ENCODE data around the gene RUFY4.
A peak's percentile ranks its signal among the peaks of the same experiment; 100 is the strongest.

RUFY4 gene

DNA sequence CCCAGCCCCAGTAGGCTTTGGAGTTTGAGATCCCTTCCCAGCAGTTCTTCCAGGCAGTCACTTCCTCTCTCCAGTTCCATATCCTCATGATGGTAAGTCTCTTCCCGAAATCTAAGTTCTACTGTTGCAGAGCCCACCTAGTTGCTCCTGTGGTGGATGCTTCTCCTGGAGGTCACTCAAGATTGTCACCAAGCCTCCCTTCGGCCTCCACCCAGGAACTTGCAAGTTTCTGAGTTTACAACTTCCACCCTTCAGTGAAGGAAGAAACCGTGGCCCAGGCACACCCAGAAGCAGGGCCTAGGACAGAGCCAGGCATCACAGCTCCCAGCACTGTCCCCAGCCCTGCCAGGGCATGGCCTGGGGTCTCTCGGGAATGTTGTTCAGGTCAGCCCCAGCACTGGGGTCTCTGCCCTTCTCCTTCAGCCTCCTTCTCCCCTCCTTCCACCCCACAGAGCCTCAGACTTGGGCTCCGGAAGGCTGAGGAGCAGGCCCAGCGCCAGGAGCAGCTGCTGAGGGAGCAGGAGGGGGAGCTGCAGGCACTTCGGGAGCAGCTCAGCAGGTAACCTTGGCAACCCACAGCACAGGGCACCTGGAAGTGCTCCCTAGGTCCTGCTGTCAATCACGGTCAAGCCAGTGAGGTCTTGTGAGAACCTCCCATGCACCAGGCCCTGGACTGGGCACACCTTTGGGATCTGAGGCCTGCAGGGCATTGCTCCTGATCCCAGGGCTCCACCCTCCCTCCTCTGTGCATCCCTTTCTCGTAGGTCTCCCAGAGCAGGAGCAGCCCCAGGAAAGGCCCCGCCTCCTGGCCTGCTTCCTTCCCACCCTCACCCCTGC is 7.1 kb downstream of the RUFY4 start:
- no peak for DNase-seq (ENCODE audit: low read depth)
- no peak overlapping the region for H3K4me3 ChIP-seq (ENCODE audit: low read depth, low read length)
- TF ChIP-seq, protein P1, sequence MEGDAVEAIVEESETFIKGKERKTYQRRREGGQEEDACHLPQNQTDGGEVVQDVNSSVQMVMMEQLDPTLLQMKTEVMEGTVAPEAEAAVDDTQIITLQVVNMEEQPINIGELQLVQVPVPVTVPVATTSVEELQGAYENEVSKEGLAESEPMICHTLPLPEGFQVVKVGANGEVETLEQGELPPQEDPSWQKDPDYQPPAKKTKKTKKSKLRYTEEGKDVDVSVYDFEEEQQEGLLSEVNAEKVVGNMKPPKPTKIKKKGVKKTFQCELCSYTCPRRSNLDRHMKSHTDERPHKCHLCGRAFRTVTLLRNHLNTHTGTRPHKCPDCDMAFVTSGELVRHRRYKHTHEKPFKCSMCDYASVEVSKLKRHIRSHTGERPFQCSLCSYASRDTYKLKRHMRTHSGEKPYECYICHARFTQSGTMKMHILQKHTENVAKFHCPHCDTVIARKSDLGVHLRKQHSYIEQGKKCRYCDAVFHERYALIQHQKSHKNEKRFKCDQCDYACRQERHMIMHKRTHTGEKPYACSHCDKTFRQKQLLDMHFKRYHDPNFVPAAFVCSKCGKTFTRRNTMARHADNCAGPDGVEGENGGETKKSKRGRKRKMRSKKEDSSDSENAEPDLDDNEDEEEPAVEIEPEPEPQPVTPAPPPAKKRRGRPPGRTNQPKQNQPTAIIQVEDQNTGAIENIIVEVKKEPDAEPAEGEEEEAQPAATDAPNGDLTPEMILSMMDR (IDR thresholded peaks at IDR 0.05; ENCODE audit: low read depth, low read length, missing control alignments): no peak

DNA sequence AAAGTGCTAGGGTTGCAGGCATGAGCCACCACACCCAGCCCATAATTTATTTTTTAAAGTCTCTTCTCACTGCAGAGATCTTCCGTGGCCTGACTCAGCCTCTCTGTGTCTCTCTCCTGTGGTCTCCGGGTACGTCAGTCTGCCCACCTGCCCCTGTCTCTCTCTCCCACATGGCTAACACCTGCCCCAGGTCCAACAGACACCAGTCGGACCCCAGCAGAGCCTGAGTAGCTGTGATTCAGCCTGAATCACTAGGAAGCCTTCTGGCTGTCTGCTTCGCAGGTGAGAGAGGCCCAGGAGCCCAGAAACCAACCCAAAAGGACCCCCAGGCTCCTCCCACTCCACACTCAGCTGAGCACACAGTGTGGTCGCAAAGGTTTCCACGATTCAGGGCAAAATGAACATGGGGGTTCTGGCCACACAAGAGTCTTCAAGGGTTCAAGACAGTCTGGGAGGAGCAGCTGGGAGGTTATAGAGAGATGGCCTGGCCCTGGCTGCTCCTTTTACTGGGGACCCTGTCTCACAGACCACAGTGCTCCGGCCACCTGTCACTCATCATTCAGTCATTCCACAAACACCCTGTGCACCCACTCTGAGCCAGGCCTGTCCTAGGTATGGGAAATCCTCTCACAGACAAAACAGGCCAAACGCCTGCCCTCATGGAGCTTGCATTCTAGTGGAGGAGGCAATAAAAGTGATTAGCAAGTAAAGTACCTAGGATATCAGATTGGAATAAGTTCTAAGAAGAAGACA is 8.6 kb downstream of the RUFY4 start:
- TF ChIP-seq, protein P1 (IDR thresholded peaks at IDR 0.05; ENCODE audit: low read depth, low read length, missing control alignments): no peak
- DNase-seq (ENCODE audit: low read depth): no peak

DNA sequence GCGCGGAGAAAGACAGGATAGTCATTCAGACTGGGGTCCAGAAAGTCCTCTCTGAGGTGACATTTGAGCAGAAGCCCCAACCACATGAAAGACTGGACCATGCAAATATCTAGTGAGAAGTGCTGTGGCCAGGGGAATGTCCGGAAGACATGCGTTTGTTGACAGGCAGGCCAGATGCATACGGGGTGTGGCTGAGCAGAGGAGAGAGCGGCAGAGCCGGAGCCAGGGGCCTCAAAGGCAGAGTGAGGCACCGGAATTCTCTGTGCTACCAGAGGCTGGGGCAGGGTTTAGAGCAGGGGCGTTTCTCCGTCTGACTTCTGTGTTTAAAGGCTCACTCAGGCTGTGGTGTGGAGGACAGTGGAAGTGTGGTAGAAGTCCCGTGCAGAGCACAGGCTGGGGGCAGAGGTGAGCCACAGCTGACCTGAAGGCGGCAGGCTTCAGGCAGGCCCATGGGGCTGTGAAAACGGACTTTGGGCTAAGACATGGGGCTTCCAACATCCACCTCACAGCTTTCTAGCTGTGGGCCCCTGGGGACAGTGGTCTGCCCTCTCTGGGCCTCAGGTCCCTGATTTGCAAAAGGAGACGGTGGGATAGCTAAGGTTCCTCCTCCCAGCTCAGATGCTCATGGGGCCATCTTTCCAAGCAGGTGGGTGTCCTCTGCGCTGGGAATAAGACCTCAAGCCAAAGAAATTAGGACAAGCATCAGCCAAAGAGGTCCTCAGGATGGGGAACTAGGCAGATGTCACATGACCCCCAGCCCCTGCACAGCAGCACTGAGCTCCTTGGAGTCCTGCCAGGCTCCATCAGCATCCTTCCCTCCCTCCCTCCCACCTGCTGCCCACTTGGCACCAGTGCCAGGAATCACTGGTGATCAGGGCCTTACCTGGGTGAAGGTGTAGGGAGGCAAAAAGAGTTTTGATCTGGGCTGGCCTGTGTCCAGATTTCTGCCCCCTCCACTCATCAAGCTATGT is 11.2 kb downstream of the RUFY4 start:
- H3K4me3 ChIP-seq (ENCODE audit: low read depth, low read length): no peak overlapping the region
- TF ChIP-seq, protein P1 (IDR thresholded peaks at IDR 0.05; ENCODE audit: low read depth, low read length, missing control alignments): no peak
- DNase-seq (ENCODE audit: low read depth): no peak

More for the DNA sequence above, 8.6 kb downstream of the RUFY4 start:
- no peak overlapping the region for H3K4me3 ChIP-seq (ENCODE audit: low read depth, low read length)

DNA sequence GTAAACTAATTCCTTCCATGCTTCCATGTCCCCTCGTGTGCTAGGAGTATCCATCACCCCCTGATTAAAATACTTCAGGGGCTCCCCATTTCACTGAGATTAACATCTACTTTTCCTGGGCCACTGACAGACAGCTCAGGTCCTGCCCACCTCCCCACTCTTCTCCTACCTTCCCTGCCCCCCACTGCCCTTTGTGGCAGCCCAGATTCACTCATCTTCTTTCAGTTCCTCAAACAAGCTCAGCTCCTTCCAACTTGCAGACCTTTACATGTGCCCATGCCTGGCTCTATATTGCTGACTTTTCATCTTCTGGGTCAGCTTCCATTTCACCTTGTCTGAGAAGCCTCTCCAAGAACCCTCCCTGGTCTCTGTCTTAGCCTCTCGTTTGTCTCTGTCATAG is 12.0 kb downstream of the RUFY4 start:
- no peak overlapping the region for H3K4me3 ChIP-seq (ENCODE audit: low read depth, low read length)
- TF ChIP-seq, protein P1 (IDR thresholded peaks at IDR 0.05; ENCODE audit: low read depth, low read length, missing control alignments): no peak
- DNase-seq (ENCODE audit: low read depth): peak; percentile 57

DNA sequence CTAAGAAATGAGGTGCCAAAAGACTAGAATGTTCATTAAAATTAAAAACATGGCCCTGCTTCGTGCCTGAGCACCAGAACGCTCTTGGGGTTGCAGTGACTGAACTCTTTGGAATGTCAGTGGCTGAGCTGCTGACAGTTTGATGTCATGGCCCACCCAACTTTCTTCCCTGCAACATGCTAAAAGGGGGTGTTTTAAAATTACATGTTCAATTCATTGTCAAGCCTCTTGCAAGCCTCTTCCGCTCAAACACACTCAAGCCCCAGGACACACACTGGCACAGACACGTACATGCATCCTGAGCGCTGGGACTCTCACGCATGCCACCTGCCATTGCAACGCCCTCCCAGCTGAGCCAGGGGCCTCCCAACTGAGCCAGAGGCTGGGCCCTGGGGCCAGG is 12.6 kb downstream of the RUFY4 start:
- DNase-seq (ENCODE audit: low read depth): no peak
- H3K4me3 ChIP-seq (ENCODE audit: low read depth, low read length): no peak overlapping the region
- TF ChIP-seq, protein P1 (IDR thresholded peaks at IDR 0.05; ENCODE audit: low read depth, low read length, missing control alignments): no peak

DNA sequence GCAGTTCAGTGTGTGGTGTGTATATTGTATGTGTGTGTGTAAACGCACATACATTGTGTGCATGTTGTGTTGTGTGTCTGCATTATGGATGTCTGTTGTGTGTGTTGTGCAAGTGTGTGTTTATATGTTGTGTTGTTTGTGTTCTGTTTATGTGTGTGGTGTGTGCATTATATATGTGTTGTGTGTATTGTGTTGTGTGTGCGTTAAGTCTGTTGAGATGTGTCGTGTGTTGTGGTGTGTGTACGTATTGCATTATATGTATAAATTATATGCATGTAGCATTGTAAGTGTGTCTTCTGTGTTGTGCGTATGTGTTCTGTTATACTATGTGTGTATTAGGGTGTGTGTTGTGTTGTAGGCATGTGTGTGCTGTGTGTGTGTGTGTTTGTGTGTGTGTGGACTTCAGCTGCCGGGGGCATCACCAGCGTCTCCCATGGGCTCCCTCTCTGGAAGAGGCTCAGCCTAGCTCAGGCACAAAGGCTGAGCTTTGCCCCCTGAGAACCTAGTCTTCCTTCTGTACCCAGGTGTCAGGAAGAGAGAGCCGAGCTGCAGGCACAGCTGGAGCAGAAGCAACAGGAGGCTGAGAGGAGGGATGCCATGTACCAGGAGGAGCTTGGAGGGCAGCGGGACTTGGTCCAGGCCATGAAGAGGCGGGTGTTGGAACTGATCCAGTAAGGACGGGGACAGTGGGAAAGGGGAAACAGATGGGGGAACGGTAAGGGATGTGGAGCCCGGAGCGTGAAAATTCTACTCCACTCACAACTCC is 13.7 kb downstream of the RUFY4 start:
- TF ChIP-seq, protein P1 (IDR thresholded peaks at IDR 0.05; ENCODE audit: low read depth, low read length, missing control alignments): no peak
- no peak for DNase-seq (ENCODE audit: low read depth)
- H3K4me3 ChIP-seq (ENCODE audit: low read depth, low read length): no peak overlapping the region
